Measurements from ENCODE around the gene BLTP3B.

DNA sequence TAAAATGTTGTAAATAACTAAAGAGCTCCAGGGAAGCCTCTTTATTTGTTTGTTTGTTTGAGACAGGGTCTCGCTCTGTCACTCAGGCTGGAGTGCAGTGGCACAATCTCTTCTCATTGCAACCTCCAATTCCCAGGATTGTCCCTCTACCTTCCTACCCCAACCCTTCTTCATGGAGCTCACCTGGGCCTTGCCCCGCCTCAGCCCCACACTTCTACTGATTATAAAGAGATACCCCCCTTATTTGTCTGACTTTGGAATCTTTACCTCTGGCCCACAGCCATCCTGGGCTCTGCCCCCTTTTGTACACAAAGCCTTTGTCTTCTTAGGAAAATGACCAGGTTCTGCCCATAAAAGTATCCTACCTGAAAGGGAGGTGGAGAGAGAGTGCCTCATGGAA, 9.1 kb upstream of the BLTP3B start:
- TF ChIP-seq, protein P1, sequence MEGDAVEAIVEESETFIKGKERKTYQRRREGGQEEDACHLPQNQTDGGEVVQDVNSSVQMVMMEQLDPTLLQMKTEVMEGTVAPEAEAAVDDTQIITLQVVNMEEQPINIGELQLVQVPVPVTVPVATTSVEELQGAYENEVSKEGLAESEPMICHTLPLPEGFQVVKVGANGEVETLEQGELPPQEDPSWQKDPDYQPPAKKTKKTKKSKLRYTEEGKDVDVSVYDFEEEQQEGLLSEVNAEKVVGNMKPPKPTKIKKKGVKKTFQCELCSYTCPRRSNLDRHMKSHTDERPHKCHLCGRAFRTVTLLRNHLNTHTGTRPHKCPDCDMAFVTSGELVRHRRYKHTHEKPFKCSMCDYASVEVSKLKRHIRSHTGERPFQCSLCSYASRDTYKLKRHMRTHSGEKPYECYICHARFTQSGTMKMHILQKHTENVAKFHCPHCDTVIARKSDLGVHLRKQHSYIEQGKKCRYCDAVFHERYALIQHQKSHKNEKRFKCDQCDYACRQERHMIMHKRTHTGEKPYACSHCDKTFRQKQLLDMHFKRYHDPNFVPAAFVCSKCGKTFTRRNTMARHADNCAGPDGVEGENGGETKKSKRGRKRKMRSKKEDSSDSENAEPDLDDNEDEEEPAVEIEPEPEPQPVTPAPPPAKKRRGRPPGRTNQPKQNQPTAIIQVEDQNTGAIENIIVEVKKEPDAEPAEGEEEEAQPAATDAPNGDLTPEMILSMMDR (IDR thresholded peaks at IDR 0.05): no peak
- TF ChIP-seq POLR2AphosphoS5 (IDR thresholded peaks at IDR 0.05) (no peak), POLR2A (IDR thresholded peaks at IDR 0.05) (no peak)

Measured in breast epithelium (tissue), 3 donors.